Heart left ventricle (tissue), 16 donors: ENCODE measurements around the gene OOSP1. TPM values are rescaled to one million over a fixed set of nuclear protein-coding genes. Genes with fewer than 3 reads are reported as not detected.

Experiments
- ATAC-seq, 4 donors: fragments of 200-7000 bp; cut with Tn5 transposase; one replicate each; pipeline ENCODE4 v1.9.1; 2020 to 2022; ENCODE audit warnings: moderate library complexity in 4 of 4, mild to moderate bottlenecking in 3 of 4, moderate number of reproducible peaks in 1 of 4
- DNase-seq, 5 donors: peaks; one replicate each; pipeline ENCODE4 v3.0.0-alpha.2; 2020
- H3K27ac ChIP-seq, 12 donors: fragments of 200-600 bp; sonication (generic) in 4 of 12; one replicate each; pipeline versions ENCODE4 v1.5.0 to v1.8.0; 2016 to 2022; ENCODE audit warnings: mild to moderate bottlenecking in 2 of 12
- H3K27me3 ChIP-seq, 9 donors: fragments of 200-600 bp; sonication (generic) in 2 of 9; one replicate each; pipeline versions ENCODE4 v1.5.1 to v1.8.0; 2016 to 2022; ENCODE audit warnings: mild to moderate bottlenecking in 3 of 9
- H3K36me3 ChIP-seq, 9 donors: fragments of 200-600 bp; sonication (generic) in 2 of 9; one replicate each; pipeline versions ENCODE4 v1.5.0 to v1.8.0; 2018 to 2022; ENCODE audit warnings: mild to moderate bottlenecking in 2 of 9
- H3K4me1 ChIP-seq, 12 donors: fragments of 200-600 bp; sonication (generic) in 4 of 12; one replicate each; pipeline versions ENCODE4 v1.5.0 to v1.8.0; 2016 to 2022; ENCODE audit warnings: mild to moderate bottlenecking in 3 of 12
- H3K4me3 ChIP-seq, 12 donors: fragments of 200-600 bp; sonication (generic) in 4 of 12; one replicate each; pipeline versions ENCODE4 v1.5.0 to v1.8.0; 2017 to 2022; ENCODE audit warnings: mild to moderate bottlenecking in 9 of 12, moderate library complexity in 4 of 12
- H3K9me3 ChIP-seq, 12 donors: fragments of 200-600 bp; sonication (generic) in 4 of 12; one replicate each; pipeline versions ENCODE4 v1.5.0 to v1.8.0; 2016 to 2022; ENCODE audit warnings: mild to moderate bottlenecking in 1 of 12
- CTCF ChIP-seq, 12 donors: fragments of 200-600 bp; sonication (generic) in 4 of 12; IDR thresholded peaks; one replicate each; pipeline versions ENCODE4 v1.5.0 to v1.8.0; 2018 to 2022; ENCODE audit warnings: antibody characterized with exemption in 12 of 12, mild to moderate bottlenecking in 5 of 12
- POLR2A ChIP-seq, 2 donors: fragments of 450-650 bp; IDR thresholded peaks; one replicate each; pipeline ENCODE4 v1.6.1; 2017; ENCODE audit warnings: antibody characterized with exemption in 2 of 2, mild to moderate bottlenecking in 2 of 2, moderate library complexity in 2 of 2
- WGBS, 4 donors: extraction: QIAGEN DNeasy Blood & Tissue Kit in 2 of 4; methylation state at CpG; one replicate each; pipeline versions ENCODE4 v1.1.5 to v1.1.7; 2013 to 2018; 5-methylcytosine and 5-hydroxymethylcytosine counted together
- intact Hi-C, 10 donors: fragments of 100-400 bp; cut with DNase I; formaldehyde crosslinking; loops; one replicate each; pipeline versions ENCODE4 v1.11.1 to v1.14.2; 2022
- polyA plus RNA-seq, 2 donors: library from polyadenylated mRNA; stranded (reverse); fragments of 200-250 nt; gene quantifications; one replicate each; pipeline ENCODE4 v1.2.3, GENCODE V29; 2013
- total RNA-seq, 9 donors: library from RNA; depleted of rRNA in 2 of 9; stranded (reverse); fragments of >200 nt in 2 of 9; fragmentation: NEBNext Ultra II Directional in 3 of 9; extraction: Animal tissue kit (Norgen Biotek cat#: 25700) in 3 of 9; gene quantifications; one replicate each; pipeline versions ENCODE4 v1.1.0 to v1.2.4, GENCODE V29; 2016 to 2023
- donor health status: ischemic (EF 13 %, LVEDD 7.1; RV severe dilation, severe dysfunction).
- donor health status: healthy with polysubstance abuse.
- donor health status: DM: no; HTN: yes; CAD: no.
- donor health status: DM: no; HTN: no; CAD: no.
- donor health status: ischemic (EF 25% LVEDD 6.9; RV normal size, moderate dysfunction).
- donor health status: ischemic (EF 25% LVEDD 5.7; RV mildly dilated, moderate dysfunction).
- donor health status: healthy.
- donor health status: DM: yes; HTN: yes; CAD: no.
- donor health status: ischemic (EF 35%, LVEDD 5.7; RV mildly dilated, moderate dysfunction).
- donor health status: nonischemic (EF 11% LVEDD 7.7; RV severe dilation, severe dysfunction).
- donor health status: DM: yes; HTN: yes; CAD: no.
- donor health status: PGD.
- donor health status: ischemic (EF 29% LVEDD 5.4; RV normal size, mild dysfunction).
- donor health status: nonischemic (EF 23%, LVEDD 6.1; RV moderate dilation, normal function).

OOSP1 gene
- total and polyA plus RNA-seq, 11 donors, result 0.38 TPM; not detected in 10

- 38 to 92% (median 83%) methylated on average over 1 of the region's 1 CpG for WGBS, 4 donors
- no peak for ATAC-seq
- H3K4me1 ChIP-seq, result no peaks in the 10 kb centered on the region
- no peaks in the 10 kb centered on the region for H3K36me3 ChIP-seq
- DNase-seq, result no peak
- H3K4me3 ChIP-seq, result no peak overlapping the region
- intact Hi-C loops, result no loop called here
- H3K27me3 ChIP-seq, result no peaks in the 10 kb centered on the region
- no peak overlapping the region for H3K27ac ChIP-seq
- TF ChIP-seq CTCF (IDR thresholded peaks at IDR 0.05) (no peak), POLR2A (IDR thresholded peaks at IDR 0.05) (no peak)
- H3K9me3 ChIP-seq, result peaks cover 0 to 4% (median 0%) of the 10 kb centered on the region in 12 donors
Observed at GRCh38 chr11:60005360-60005759, 67.1 kb downstream of the OOSP1 start.

Other genes starting within 250 kb of the OOSP1 start
- not detected for gene OR10V1, start 224.6 kb upstream of the OOSP1 start, total RNA-seq
- not detected for gene OR10V1, start 224.6 kb upstream of the OOSP1 start, polyA plus RNA-seq
- 10 to 100 TPM in 4 of 9 donors, 1 to 10 TPM in 5; 7.7 to 16.5 (median 10.0) TPM for gene STX3, start 183.1 kb upstream of the OOSP1 start, total RNA-seq
- 10 to 100 TPM in 1 of 2 donors, 1 to 10 TPM in 1; 6.8 to 16.6 TPM for gene STX3, start 183.1 kb upstream of the OOSP1 start, polyA plus RNA-seq
- 100 to 1,000 TPM in 1 of 9 donors, 10 to 100 TPM in 8; 59.3 to 117 (median 84.9) TPM for gene MRPL16, start 127.7 kb upstream of the OOSP1 start, total RNA-seq
- 100 to 1,000 TPM in 1 of 2 donors, 10 to 100 TPM in 1; 73.6 to 124 TPM for gene MRPL16, start 127.7 kb upstream of the OOSP1 start, polyA plus RNA-seq
- not detected for gene CBLIF, start 92.9 kb upstream of the OOSP1 start, total RNA-seq
- gene CBLIF, start 92.9 kb upstream of the OOSP1 start, polyA plus RNA-seq, result not detected
- under 1 TPM in 1 of 9 donors, not detected in 8; 0.53 TPM for gene TCN1, start 71.9 kb upstream of the OOSP1 start, total RNA-seq
- under 1 TPM in 1 of 2 donors, not detected in 1; 0.11 TPM for gene TCN1, start 71.9 kb upstream of the OOSP1 start, polyA plus RNA-seq
- not detected for gene OOSP3, start 59.6 kb upstream of the OOSP1 start, total RNA-seq
- not detected for gene OOSP3, start 59.6 kb upstream of the OOSP1 start, polyA plus RNA-seq
- gene OOSP4A, start 25.6 kb downstream of the OOSP1 start, total RNA-seq, result not detected
- not detected for gene OOSP4A, start 25.6 kb downstream of the OOSP1 start, polyA plus RNA-seq
- gene OOSP4B, start 78.7 kb downstream of the OOSP1 start, total RNA-seq, result not detected
- not detected for gene OOSP4B, start 78.7 kb downstream of the OOSP1 start, polyA plus RNA-seq
- gene OOSP2, start 102.0 kb downstream of the OOSP1 start, total RNA-seq, result not detected
- gene OOSP2, start 102.0 kb downstream of the OOSP1 start, polyA plus RNA-seq, result not detected
- gene MS4A3, start 118.2 kb downstream of the OOSP1 start, total RNA-seq, result 1 to 10 TPM in 1 of 9 donors, not detected in 8; 1.4 TPM
- gene MS4A3, start 118.2 kb downstream of the OOSP1 start, polyA plus RNA-seq, result under 1 TPM in 1 of 2 donors, not detected in 1; 0.11 TPM
- gene MS4A2, start 150.2 kb downstream of the OOSP1 start, total RNA-seq, result under 1 TPM in 8 of 9 donors, not detected in 1; 0.05 to 0.57 (median 0.19) TPM
- gene MS4A2, start 150.2 kb downstream of the OOSP1 start, polyA plus RNA-seq, result under 1 TPM; 0.01 to 0.04 TPM
- gene MS4A6A, start 244.7 kb downstream of the OOSP1 start, total RNA-seq, result 100 to 1,000 TPM in 2 of 9 donors, 10 to 100 TPM in 7; 12.4 to 279 (median 30.7) TPM
- gene MS4A6A, start 244.7 kb downstream of the OOSP1 start, polyA plus RNA-seq, result 10 to 100 TPM; 11.7 to 23.0 TPM